Activated CD8-positive, alpha-beta memory T cell treated with anti-CD3 and anti-CD28 coated beads for 1 hour (primary cell): Measurements from ENCODE around the gene CCDC102B.
"Not testable (repeated sequence)": the region's sequence is repeated elsewhere in the genome, so short reads cannot be mapped to it uniquely, and the experiment has no call there.

Experiments used
- DNase-seq, 2 donors: peaks; one replicate each; pipeline ENCODE4 v3.0.0-alpha.2; 2020; ENCODE audit warnings: low read depth in 1 of 2; ENCODE audit errors: extremely low read depth in 1 of 2

Gene CCDC102B

GRCh38 chr18:68962623-68963022 is 164.7 kb downstream of the CCDC102B start:
- no peak for DNase-seq

- no peak for DNase-seq
Measured at GRCh38 chr18:68965817-68966216, 167.9 kb downstream of the CCDC102B start.

GRCh38 chr18:68969027-68969426 is 171.1 kb downstream of the CCDC102B start:
- DNase-seq: no peak

GRCh38 chr18:68972176-68972575 is 174.3 kb downstream of the CCDC102B start:
- no peak for DNase-seq

- no peak for DNase-seq
Measured at GRCh38 chr18:68979737-68980136, 181.9 kb downstream of the CCDC102B start.

- DNase-seq: no peak
Measured at GRCh38 chr18:68983126-68983525, 185.2 kb downstream of the CCDC102B start.

- DNase-seq: no peak
Measured at GRCh38 chr18:68984342-68984741, 186.5 kb downstream of the CCDC102B start.

- no peak for DNase-seq
Measured at GRCh38 chr18:68985172-68985820, 187.4 kb downstream of the CCDC102B start.

GRCh38 chr18:68991286-68991685 is 193.4 kb downstream of the CCDC102B start:
- no peak for DNase-seq

- DNase-seq: no peak
Measured at GRCh38 chr18:68992719-68993482, 195.0 kb downstream of the CCDC102B start.

- no peak for DNase-seq
Measured at GRCh38 chr18:68995675-68996074, 197.8 kb downstream of the CCDC102B start.

GRCh38 chr18:68997845-68998244 is 200.0 kb downstream of the CCDC102B start:
- DNase-seq: no peak

GRCh38 chr18:69000366-69000765 is 202.5 kb downstream of the CCDC102B start:
- no peak for DNase-seq

- DNase-seq: no peak
Measured at GRCh38 chr18:69002233-69002632, 204.4 kb downstream of the CCDC102B start.

- DNase-seq: not testable (repeated sequence)
Measured at GRCh38 chr18:69006212-69006611, 208.3 kb downstream of the CCDC102B start.

GRCh38 chr18:69008538-69008937 is 210.7 kb downstream of the CCDC102B start:
- no peak for DNase-seq

- DNase-seq: no peak
Measured at GRCh38 chr18:69021211-69021805, 223.4 kb downstream of the CCDC102B start.

GRCh38 chr18:69022426-69022825 is 224.5 kb downstream of the CCDC102B start:
- no peak for DNase-seq

- DNase-seq: no peak
Measured at GRCh38 chr18:69031571-69031970, 233.7 kb downstream of the CCDC102B start.

- DNase-seq: no peak
Measured at GRCh38 chr18:69032009-69032408, 234.1 kb downstream of the CCDC102B start.

- no peak for DNase-seq
Measured at GRCh38 chr18:69035756-69036155, 237.9 kb downstream of the CCDC102B start.

- no peak for DNase-seq
Measured at GRCh38 chr18:69044215-69044614, 246.3 kb downstream of the CCDC102B start.
